Measurements from ENCODE around the gene FAM153A.
"Not testable (repeated sequence)": the region's sequence is repeated elsewhere in the genome, so short reads cannot be mapped to it uniquely, and the experiment has no call there.

FAM153A gene

DNA sequence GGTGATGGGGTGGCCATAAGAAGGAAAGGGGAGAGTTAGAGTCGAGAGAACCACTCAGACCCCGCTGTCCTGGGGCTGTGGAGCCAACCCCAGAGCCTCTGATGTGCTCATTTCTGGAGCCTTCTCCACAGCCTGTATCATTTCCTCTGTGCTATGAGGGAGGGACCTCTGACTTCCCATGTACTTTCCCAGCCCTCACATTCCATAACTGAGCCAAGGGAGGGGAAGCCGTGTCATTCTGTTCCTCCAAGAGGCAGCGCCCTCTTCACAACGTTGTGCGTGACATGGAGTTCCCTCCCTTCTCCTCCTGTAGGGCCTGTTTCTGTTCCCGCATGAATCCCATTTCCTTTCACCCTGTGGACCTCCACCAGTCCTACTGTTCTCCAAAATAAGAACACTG, 57.8 kb downstream of the FAM153A start:
- not testable (repeated sequence) for DNase-seq (ENCODE audit: low spot score)

DNA sequence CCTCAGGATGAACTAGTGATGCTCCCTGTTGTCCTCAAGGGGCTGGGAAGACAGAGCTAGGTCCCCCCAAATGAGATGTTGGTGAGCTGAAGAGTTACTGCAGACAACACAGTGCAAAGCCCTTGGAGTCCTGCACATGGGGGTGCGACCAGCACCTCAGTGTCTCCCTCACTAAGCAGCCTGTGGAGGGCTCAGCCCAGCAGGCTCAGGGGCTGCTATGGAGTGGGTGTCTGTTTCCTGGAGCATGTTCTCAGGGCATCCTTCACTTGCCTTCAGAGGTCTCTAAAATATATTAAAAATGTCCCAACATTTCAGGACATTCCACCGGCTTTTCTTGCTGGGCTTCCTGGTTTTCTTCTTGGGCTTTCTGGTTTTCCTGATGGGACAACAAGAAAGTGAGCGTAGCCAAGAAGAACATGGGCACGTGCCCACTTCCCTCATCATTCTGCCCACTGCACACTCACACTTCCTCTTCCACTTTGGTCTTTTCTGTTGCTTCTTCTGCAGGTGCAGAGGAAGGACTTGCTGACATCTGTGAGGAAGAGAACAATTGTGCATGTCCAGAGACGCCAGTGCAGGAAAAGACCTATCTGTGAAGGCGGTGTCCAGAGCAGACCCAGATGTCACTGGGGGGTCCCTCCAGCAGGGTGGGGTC, 58.7 kb downstream of the FAM153A start:
- not testable (repeated sequence) for DNase-seq (ENCODE audit: low spot score)

DNA sequence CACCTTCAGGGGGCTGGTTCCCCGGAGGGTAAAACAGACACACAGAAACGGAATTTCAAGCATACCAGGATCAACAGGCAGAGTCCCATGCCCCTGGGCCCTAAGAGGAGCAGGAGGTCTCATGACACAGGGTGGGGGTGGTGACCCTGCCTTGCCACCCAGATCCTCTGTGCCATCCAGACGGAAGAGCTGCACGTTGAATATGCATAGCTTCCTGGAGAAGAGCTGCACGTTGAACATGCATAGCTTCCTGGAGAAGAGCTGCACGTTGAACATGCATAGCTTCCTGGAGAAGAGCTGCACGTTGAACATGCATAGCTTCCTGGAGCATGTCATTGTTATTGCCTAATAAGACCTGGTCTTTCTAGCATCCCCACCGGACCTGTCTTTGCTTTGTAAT, 59.9 kb downstream of the FAM153A start:
- not testable (repeated sequence) for DNase-seq (ENCODE audit: low spot score)

DNA sequence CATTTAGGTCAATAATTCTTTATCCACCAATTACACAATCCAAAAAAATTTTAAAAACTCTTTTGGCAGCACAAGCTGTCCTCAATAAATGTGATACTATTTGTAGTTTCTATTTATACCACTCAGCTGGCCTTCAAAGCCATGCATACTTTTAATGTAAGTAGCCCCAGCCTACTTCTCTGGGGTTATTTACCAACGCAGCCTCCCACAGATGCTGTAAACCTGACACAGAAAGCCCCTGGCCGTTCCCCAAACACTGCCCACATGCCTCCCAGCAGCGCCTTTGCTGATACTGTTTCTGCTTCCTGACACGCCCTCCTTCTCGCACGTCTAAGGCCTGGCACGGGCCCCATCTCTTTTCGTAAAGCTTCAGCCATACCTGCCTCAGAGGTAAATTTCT, 62.7 kb downstream of the FAM153A start:
- DNase-seq (ENCODE audit: low spot score) = not testable (repeated sequence)

DNA sequence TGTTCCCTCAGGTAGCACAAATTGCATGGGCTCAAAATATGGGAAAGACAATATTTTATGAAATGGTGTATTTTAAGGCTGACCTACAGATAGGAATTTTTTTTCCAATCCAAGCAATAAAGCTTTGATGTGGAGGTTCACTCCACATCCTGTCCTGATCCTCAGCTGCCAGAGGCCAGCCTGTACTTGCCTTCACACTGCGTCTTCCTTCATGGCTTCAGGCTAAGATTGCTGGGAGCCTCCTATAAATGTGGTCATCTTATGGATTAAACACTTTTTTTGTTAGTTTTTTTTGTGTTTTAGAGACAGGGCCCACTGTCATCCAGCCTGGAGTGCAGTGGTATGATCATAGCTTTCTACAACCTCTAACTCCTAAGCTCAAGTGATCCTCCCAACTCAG, 67.3 kb downstream of the FAM153A start:
- DNase-seq (ENCODE audit: low spot score) = not testable (repeated sequence)

DNA sequence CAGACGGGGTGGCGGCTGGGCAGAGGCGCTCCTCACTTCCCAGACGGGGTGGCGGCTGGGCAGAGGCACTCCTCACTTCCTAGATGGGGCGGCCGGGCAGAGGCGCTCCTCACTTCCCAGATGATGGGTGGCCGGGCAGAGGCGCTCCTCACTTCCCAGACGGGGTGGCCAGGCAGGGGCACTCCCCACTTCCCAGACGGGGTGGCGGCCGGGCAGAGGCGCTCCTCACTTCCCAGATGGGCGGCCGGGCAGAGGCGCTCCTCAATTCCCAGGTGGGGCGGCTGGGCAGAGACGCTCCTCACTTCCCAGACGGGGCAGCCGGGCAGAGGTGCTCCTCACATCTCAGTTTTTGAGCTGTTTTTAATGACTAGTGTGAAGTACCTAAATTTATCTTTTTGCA, 86.6 kb downstream of the FAM153A start:
- DNase-seq (ENCODE audit: low spot score) = not testable (repeated sequence)

DNA sequence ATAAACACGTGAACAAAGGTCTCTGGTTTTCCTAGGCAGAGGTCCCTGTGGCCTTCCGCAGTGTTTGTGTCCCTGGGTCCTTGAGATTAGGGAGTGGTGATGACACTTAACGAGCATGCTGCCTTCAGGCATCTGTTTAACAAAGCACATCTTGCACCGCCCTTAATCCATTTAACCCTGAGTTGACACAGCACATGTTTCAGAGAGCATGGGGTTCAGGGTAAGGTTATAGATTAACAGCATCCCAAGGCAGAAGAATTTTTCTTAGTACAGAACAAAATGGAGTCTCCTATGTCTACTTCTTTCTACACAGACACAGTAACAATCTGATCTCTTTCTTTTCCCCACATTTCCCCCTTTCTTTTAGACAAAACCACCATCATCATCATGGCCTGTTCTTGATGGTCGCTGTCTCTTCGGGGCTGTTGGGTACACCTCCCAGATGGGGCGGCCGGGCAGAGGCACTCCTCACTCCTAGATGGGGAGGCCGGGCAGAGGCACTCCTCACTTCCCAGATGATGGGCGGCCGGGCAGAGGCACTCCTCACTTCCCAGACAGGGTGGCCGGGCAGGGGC, 87.3 kb downstream of the FAM153A start:
- DNase-seq (ENCODE audit: low spot score) = not testable (repeated sequence)

DNA sequence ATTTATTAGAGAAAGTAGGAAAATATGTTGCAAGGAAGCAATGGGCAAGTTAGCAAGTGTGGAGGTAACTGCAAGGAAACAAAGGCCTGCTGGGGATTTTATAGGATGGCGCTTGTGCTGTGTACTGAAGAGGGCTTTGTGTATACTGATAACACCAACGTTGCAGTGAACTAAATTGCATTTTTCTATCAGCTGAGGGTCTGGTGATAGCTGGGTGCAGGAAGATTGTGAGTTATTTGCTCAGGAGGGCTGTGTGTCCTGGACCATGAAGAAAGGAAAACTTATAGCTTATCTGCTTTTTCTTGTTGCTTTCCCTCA, 88.2 kb downstream of the FAM153A start:
- DNase-seq (ENCODE audit: low spot score) = not testable (repeated sequence)

DNA sequence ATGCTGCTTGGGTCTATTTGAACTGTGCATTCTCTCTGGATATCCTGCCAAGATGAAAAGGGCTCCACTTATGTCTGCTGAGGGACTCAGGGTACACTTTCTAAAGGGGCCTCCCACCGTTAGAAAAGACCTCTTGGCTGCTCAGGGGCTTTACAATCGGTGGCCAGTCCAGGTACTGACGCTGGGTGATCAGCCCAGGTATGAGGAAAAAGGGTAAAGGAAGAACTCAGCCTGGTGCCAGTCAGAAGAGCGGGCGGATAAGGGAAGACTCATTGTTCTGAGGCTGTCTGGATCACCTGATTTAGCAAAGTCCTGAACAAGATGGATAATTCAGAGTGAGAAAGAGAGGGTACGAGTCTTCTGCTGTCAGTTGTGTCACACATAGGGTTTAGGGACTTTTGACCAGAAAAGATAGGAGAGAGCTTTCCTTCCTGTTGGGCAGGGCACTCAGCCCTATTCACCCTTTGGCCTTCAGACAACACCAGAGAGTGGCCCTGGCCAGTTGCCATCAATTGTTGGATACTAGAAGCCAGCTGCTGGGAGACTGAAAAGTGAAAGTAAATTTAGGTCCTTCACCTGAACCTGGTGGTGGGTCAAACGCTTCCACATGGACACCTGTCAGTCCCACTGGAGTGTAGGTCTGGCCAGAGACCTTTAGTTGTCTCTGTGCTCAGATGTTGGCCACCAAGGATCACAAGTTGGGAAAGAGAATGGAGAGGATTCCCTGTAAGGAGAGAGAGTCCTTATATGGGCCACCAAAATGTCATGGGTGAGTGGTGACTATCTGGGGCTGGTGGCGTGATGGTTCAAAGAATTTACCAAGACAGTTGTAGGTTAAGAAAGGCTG, 88.8 kb downstream of the FAM153A start:
- not testable (repeated sequence) for DNase-seq (ENCODE audit: low spot score)

DNA sequence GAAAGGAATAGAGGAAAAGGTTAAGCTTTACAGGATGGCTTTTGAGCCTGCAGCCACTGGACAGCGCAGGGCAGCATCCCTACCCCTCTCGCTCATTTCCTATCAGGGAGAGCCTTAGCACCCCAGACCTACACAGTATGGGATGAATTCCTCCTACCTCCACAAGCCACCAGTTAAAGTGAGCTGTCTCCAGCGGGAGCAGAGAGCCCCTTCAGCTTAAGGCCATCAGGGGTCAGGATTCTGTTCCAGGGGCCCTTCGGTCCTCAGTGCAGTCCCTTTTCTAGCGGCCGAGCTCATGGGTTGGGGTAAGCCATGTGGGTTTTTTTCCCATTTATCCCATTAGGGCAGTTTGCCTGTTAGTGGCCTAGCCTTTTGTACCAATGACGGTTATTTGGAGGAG, 89.7 kb downstream of the FAM153A start:
- DNase-seq (ENCODE audit: low spot score) = not testable (repeated sequence)

DNA sequence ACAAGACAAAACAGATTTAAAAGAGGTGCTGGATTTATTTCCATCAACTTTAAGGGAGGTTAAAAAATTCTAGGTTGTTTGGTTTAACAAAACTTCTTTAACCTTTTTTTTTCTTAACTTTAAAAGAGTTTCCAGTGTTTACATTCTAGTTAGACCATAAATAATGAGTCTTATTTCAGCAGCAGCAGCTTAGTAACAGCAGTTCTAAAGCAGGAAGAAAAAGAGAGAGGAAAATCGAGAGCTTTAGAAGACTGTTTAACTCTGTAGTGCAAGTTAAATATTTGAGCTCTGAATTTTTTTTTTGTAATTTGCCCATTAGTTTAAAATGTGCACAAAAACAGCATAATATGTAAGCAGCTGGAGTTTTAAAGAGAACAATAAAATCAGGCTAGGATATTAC, 90.2 kb downstream of the FAM153A start:
- not testable (repeated sequence) for DNase-seq (ENCODE audit: low spot score)

DNA sequence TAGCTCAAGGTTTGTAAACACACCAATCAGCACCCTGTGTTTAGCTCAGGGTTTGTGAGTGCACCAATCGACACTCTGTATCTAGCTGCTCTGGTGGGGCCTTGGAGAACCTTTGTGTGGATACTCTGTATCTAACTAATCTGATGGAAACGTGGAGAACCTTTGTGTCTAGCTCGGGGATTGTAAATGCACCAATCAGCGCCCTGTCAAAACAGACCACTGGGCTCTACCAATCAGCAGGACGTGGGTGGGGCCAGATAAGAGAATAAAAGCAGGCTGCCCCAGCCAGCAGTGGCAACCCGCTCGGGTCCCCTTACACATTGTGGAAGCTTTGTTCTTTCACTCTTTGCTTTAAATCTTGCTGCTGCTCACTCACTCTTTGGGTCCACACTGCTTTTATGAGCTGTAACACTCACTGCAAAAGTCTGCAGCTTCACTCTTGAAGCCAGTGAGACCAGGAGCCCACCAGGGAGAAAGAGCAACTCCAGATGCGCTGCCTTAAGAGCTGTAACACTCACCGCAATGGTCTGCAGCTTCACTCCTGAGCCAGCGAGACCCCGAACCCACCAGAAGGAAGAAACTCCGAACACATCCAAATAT, 93.6 kb downstream of the FAM153A start:
- DNase-seq (ENCODE audit: low spot score) = not testable (repeated sequence)

DNA sequence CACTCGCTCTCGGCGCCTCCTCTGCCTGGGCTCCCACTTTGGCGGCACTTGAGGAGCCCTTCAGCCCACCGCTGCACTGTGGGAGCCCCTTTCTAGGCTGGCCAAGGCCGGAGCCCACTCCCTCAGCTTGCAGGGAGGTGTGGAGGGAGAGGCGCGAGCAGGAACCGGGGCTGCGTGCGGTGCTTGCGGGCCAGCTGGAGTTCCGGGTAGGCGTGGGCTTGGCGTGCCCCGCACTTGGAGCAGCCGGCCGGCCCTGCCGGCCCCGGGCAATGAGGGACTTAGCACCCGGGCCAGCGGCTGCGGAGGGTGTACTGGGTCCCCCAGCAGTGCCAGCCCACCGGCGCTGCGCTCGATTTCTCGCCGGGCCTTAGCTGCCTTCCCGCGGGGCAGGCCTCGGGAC, 94.6 kb downstream of the FAM153A start:
- DNase-seq (ENCODE audit: low spot score) = not testable (repeated sequence)

DNA sequence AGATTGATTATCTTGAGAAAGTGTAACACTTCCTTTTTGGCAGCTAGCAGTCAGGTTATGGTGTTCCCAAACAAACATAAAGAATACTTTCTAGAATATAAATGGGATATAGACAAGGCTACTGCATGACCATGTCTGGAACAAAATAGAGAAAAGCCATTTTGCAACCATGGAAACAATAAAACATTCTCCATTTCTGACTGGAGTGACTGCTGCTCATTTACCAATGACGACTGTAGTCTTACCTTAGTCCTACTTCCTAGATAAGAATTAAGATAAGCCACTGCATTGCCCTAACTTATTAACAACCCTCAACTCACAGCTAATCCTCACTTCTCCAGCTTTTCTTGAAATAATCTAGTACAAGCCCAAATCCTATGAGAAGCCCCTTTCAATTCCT, 100.8 kb downstream of the FAM153A start:
- DNase-seq (ENCODE audit: low spot score) = not testable (repeated sequence)
